ENCODE data around the gene ETHE1.

- TF ChIP-seq POLR2A (IDR thresholded peaks at IDR 0.05; ENCODE audit: low read length) (no peak), GATA1 (IDR thresholded peaks at IDR 0.05; ENCODE audit: low read depth, low read length) (no peak)
Observed at GRCh38 chr19:43485951-43486350, 41.0 kb downstream of the ETHE1 start.
